ENCODE data around the gene GSTT4.
"Not testable (repeated sequence)": the region's sequence is repeated elsewhere in the genome, so short reads cannot be mapped to it uniquely, and the experiment has no call there.

The GSTT4 gene

DNA sequence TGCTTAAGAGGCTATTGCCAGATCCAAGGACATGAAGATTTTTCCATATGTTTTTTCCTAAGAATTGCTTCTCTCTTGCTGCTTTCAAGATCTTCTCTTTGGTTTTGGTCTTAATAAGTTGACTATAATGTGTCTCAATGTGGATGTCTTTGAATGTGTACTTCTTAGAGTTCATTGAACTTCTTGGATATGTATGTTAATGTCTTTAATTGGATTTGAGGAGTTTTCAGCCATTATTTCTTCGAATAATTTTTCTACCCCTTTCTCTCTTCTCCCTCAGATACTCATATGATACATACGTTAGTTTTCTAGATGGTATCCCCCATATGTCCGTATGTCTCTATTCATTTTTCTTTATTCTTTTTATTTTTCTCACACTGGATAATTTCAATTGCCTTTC, 19.1 kb upstream of the GSTT4 start:
- no peak for DNase-seq

DNA sequence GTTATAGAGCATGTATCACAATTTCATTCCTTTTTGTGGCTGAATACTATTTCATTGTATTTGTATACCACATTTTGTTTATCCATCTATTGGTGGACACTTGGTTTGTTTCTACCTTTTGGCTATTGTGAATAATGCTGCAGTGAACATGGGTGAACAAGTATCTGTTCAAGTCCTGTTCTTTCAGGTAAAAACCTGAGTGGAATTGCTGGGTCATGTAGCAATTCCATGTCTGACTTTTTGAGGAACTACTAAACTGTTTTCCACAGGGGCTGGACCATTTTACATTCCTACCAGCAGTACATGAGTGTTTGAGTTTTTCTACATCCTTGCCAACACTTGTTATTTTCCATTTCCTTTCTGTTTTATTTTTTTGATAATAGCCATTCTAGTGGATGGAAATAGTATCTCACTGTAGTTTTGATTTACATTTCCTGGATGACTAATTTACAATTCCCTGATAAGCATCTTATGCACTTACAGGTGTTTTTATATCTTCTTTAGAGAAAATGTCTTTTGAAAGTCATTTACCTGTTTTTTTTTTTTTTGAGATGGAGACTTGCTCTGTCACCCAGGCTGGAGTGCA, 18.0 kb upstream of the GSTT4 start:
- no peak for DNase-seq

DNA sequence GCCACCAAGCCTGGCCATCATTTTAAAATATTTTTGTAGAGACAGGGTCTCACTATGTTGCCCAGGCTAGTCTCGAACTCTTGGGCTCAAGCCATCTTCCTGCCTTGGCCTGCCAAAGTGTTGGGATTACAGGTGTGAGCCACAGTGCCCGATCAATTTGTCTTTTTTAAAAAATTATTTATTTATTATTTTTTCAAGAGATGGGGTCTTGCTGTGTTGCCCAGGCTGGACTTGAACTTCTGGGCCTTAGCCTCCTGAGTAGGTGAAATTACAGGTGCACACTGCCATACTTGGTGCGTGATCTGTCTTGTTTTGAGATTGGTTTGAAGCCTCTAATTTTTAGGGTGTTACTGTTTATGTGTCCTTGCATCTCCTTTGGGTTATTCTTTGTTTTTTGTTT, 16.1 kb upstream of the GSTT4 start:
- DNase-seq, result no peak

DNA sequence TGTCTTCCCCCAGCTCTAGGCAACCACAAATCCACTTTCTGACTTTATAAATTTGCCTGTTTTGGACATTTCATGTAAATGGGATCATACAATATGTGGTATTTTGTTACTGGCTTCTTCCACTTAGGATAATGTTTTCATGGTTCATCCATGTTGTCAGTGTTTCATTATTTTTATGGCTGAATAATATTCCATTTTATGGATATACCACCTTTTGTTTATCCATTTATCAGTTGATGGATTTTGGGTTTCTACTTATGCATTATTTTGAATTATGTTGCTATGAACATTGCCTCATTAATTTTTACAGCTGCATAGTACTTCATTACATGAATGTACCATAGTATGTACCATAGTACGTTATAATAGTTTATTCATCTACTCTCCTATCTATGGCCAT, 10.9 kb upstream of the GSTT4 start:
- no peak for DNase-seq

DNA sequence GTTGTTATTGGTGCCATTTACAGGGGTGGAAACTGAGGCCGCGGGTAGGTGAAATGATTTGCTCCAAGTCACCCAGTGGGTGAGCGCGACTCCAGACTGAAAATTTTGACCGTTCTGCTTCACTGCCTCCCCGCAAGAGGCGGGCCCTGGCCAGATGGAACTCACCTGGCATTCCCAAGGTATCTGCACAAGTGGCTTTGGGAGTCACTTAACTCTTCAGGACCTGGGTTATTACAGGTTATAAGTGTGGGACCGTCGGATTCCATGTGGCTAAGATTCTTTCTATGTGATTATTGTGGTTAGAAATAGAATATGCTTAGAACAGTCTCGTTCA, 6.4 kb upstream of the GSTT4 start:
- DNase-seq, result peak in 1 of 14 donors; percentile 56

DNA sequence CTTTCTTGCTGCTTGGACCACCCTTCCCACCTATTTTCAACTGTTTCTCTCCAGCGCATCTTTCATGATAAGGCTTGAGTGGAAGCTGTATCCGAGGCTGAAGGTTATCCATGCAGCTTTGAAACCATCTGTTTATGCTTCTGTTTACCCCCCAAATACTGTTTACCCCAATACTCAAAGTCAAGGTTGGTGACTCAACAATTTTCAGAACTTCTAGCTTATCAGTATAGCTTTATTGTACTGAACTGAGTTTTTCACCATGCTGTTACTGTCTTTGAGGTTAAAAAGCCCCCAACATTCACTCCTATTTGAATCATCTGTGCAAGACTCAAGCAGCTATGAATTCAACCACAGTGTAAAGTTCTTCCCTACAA, 4.8 kb upstream of the GSTT4 start:
- no peak for DNase-seq

DNA sequence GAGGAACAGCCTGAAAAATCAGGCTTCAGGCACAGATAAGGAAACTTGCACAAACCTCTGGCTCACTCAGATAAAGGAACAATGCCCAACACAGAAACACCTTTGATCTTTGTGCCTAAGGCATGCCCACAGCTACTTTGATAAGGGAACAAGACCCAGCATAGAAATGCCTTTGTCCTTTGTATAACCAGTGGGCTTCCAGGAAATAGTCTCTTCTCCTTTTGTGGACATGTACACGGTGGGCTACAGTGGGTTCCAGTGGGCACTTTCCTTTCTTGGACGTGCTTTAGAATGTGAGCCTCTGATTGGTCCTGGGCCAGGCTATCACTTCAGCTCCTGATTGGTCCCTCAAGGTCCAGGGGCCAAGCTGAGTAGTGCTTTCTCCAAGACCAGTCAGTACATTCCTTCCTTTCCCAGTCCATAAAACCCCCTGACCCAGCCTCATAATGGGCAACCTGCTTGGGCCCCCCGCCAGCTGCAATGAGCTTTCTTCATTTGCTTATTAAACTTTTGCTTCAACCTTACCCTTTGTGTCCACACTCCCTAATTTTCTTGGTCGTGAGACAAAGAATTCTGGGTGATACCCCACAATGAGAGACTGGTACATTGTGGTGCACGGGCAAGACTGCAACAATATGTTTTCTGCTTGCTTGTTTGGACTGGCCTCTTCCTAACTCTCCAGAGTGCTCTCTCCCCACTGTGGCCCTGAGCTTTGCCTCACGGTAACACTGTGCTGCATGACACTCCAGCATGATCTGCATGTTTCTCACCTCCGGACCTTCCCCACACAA, 4.2 kb upstream of the GSTT4 start:
- DNase-seq, result no peak

DNA sequence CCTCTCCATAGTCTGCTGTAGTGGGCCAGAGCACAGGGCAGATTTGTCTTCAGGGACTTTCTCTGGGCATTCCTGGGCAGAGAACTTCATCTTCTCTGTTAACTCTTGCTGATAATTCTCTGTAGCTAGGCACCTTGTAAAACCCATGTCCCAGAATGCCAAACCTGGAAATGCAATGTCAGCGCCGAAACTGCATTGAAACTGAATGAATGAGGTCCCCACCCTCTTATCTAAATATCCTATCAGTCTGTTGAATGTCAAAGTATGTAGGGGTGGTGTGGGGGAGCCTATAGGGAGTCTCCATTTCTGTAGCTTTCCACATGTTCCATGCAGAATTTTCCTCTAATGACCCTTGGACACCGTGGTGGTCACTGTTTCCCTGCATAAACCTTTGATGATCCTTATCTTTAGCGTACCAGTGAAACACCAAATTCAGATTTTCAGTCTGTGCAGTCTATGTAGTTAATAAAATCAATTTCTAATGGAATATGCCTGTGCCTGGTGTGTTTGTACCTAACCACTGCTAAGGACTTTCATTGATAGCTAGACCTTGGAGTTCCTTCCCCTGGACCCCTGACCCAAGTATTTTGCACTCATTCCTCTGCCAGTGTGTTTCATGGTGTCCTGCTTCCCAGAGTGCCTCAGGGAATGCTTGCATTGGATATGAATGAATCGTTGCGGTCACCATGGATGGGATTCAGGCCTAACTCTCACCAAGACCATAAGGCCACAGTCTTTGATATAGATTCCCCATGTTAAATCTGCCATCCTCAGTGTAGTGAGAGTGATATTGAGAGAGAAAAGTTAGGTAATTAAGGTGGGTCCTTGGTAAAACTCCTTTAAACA, 3.4 kb upstream of the GSTT4 start:
- DNase-seq, result no peak

DNA sequence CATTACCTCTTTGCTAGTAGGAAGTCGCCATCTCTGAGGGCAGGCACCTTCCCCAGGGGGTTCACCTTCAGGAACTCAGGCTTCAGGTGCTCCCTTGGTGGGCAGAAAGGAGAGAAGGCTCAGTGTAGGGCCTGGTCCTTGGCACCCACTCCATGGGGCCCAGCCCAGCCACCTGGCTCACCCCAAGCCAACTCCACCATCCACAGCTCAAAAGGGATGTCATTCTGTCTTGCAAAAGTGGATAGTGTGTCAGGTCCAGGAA, 2.7 kb upstream of the GSTT4 start:
- DNase-seq, result no peak

DNA sequence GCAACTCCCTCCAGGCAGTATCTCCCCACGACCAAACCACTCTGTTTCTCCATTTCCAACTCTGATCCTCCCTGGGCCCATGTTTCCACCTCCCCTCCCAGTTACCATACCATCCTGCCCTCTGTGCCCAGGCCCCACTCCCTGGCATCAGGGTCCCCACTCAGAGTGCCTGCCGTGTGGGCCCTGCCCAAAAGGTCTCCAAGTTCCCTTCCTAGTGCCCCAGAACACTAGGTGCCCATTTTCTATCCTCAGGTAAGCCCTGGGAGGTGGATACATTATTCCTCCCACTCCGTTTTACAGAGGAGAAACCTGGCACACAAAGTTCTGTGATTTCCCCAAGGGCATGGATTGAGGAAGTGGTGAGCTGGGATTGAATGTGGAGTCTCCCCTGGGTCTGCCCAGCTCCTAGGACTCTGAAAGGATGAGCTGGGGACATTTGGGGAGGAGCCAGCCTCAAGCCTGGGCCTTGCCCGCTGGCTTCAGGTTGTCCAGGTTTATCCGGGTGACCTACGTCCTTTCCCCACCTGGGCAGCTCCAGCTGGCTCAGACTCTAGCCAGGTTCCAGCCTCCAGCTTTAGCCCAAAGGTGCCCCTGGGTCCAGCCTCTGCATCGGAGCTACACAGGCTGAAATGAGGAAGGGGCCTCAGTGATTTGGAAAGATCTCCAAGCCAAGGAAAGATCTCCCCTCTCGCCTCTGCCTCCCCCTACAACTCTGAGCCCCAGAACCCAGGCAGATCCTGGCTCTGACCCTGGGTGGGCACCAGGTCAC, 2.2 kb upstream of the GSTT4 start:
- no peak for DNase-seq

DNA sequence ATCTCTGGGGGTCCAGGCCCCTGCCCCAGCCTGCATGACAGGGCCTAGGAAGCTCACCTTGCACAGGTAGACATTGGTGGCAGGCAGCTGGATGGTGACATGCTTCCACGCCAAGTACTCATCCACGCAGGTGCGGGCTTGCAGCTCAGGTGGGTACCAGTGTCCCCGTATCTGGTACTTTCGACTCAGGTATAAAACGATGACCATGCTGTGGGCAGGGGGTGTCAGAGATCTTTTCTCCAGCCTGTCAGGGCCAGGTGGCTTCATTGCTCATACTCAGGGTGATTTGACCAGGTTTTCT, 1.6 kb upstream of the GSTT4 start:
- DNase-seq, result no peak

DNA sequence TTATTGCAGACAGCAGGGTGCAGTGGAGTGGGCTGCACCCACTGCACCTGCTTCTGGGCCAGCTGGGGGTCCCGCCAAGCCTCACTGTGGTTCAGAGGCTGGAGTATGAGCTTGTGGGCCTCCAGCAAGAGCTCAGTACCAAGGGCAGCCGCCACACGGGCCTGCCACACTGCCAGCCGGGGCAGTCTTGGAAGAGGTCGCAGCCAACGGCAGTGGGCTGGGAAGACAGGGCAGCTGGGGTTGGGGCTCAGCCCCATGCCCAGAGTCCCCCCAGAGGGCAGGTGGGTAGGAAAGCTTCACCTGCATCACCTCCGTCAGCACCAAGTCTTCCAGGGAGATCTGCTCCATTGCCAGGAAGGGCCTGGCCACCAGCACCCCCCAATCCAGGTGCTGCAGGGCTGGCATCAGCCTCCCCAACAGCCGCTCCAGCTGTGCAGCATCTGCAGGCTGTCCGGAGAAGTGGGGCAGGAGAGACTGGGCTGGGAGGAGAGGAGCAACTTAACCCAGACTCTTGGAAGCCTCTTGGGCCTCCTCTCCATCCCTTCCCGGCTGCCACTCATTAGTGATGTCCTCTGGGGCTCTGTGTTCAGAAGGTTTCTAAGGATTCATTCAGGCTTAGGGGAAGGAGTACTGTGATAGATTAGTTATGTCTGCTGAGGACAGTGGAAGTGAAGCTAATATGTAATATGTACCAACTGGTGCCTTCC, 1.1 kb upstream of the GSTT4 start:
- DNase-seq, result no peak

DNA sequence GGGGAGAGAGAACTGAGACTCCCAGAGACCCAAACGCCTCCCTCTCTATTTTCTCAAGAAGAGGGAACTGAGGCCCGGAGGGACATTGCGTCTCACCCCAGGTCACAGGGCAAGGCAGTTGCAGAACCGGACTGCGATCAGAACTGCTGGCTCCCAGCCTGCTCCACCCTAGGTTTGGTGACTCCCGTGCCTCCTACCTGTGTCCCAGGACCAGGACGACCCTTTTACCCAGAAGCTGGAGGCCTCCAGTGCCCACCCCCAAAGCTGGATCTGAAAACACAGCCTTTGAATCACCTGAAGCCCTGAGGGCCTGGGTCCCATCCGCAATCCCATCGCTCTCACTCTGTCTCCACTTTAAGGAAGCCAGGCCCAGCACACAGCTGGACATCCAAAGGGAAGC, 1.4 kb downstream of the GSTT4 start:
- DNase-seq, result no peak

DNA sequence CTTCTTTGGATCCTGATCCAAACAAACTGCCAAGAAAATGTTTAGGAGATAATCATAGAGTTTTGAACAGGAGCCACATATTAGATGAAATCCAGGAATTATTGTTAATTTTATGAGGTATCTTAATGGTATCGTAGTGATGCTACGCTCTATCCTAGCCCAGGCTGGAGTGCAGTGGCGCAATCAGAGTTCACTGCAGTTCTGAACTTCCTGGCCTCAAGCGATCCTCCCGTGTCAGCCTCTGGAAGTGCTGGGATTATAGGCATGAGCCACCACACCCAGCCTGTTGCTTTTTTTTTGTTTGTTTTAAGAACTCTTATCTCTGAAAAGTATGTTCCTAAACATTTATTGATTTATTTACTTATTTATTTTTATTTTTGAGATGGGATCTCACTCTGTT, 2.4 kb downstream of the GSTT4 start:
- DNase-seq, result no peak

DNA sequence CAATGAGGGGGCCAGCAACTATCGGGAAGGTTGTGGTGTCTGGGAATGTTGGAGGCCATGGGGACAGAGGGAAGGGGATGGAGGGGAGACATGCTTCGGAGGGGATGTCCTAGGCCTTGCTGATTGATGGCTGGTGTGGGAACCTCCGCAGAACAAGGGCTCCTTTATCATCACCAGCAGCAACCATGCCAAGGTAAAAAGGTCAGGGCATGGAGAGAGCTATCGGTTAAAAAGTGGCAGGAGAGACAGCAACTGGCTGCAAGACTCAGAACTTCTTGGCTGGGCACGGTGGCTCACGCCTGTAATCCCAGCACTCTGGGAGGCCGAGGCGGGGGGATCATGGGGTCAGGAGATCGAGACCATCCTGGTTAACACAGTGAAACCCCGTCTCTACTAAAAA, 3.0 kb downstream of the GSTT4 start:
- DNase-seq, result no peak

DNA sequence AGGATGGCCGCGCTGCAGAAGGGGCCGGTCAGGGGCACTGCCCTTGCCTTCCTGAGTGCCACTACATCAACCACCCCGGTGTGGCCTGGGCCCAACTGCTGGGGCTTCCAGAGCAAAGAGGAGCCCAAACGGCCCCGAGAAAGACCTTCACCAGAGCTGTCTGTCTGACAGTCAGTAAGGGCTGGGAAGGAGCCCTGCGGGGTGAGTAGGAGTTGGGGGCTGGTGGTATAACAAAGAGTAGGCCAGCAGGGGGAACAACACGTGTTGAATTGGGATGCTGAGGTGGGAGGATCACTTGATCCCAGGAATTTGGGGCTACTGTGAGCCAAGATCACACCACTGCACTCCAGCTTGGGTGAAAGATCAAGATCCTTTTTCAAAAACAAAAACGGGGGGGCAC, 3.9 kb downstream of the GSTT4 start:
- DNase-seq, result no peak

DNA sequence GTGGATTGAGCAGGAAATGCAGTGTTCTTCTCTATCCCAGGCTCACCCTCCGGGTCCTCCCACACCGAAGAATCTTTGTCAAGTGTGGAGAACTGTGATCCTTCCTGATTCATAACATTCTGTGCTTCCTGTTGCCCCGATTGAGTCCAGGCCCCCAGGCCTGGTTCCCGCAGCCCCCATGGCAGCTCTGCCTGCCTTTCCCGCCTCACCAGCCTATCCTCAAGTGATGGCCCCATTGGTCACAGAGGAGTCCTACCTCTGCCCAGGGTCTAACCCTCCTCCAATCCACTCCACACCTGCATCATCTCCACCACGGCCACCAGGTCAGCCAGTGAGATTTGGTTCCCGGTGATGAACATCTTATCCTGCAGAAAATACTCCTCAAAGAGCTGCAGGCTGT, 5.5 kb downstream of the GSTT4 start:
- DNase-seq, result not testable (repeated sequence)

DNA sequence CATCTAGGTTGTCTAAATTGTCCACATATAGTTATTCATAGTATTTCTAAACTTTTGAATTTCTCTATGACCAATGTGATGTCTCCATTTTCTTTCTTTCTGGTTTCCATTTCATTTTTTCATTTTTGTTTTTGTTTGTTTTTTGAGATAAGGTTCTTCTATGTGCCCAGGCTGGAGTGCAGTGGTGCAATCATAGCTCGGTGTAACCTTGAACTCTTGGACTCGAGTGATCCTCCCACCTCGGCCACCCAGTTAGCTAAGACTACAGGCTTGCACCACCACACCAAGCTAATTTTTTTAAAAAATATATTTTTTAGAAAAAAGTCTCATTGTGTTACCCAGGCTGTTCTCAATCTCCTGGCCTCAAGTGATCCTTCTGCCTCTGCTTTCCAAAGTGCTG, 8.2 kb downstream of the GSTT4 start:
- no peak for DNase-seq

DNA sequence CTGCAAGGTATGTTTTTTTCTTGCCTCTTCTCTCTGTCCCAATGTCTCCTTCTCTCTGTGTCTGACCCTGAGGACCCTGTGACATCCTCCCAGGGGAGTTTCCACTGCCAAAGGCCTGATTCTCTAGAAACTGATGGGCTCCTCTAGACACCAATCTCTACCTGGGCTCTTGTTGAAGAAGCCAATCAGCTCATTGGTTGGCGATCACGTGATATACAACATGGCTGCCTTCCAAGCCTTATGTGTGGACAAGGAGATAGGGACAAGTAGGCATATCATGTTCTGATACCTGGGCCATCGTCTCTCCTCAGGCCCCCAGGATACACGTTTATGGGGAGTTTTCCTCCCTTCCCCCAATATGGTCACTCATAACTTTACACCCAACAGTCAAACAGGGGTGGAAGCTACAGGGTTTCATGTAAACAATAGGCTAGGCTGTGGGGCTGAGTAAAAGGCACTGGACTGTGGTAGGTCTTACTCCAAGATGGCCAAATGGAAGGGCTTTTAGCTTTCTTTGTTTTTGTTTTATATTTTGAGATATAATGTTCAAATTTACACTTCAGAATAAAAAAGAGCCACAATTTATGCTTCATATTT, 11.6 kb downstream of the GSTT4 start:
- not testable (repeated sequence) for DNase-seq

DNA sequence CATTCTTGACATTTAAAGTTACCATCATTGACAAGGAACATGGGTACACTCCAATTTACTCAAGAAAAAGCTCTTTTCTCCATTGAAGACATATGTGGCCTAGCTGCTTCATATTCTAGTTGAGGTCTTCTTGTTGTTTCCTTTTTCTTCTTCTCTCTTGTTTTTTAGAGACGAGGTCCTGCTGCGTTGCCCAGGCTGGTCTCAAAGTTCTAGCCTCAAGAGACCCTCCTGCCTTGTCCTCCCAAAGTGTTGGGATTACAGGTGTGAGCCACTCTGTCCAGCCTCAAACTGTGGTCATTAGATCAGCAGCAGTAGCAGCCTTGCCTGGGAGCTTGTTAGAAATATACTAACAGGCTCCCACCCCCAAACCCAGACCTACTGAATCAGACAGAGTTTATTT, 12.2 kb downstream of the GSTT4 start:
- not testable (repeated sequence) for DNase-seq

DNA sequence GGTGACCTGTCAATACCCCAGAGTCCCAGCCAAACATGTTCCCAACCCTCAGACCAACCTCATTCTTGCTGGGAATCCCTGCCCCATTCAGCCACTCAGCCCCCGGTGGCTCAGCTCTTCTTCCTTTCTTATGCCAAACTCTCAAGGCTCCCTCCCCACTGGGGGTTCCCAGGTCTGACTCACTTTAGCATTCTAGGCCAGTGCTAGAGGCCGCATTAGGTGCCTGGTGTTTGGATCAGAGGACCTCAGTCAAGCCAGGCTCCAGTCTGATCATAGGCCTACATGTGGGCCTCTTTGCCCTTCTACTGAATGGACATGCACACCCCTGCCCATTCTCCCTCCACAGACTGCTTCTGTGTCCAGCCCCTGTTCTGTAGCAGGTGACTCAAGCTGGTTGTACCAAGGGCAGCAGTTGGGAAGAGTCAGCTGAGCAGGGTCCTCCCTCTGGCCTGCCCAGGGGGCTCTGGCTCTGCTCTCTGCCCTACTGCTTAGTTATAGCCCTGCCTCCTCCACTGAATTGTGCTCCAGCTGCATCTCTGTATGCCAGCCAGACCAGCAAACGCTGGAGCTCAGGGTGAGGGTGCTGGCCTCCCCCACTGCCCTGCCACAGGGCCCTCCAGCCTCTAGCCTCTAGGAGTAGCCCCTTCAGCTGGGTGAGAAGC, 15.5 kb downstream of the GSTT4 start:
- peak in 1 of 14 donors; percentile 31 for DNase-seq
